HUES64 (cell line): ENCODE results near the gene FABP7.

Experiments
- H3K27ac ChIP-seq: 2 replicates; pipeline ENCODE4 v1.7.0; 2013; ENCODE audit warnings: low read depth, low read length, inconsistent platforms
- H3K27me3 ChIP-seq: 2 replicates; pipeline ENCODE4 v1.6.1; 2013; ENCODE audit warnings: mild to moderate bottlenecking, low read length; ENCODE audit not compliant: insufficient read depth
- H3K36me3 ChIP-seq: 2 replicates; pipeline ENCODE4 v1.6.1; 2013; ENCODE audit warnings: mild to moderate bottlenecking, low read length; ENCODE audit not compliant: insufficient read depth
- H3K4me1 ChIP-seq: 2 replicates; pipeline ENCODE4 v1.6.1; 2013; ENCODE audit warnings: mild to moderate bottlenecking, low read length, moderate library complexity; ENCODE audit not compliant: insufficient read depth
- H3K4me3 ChIP-seq: 2 replicates; pipeline ENCODE4 v1.5.1; 2013; ENCODE audit warnings: mild to moderate bottlenecking, low read length, moderate library complexity
- H3K9ac ChIP-seq: 2 replicates; pipeline ENCODE4 v1.6.1; 2013; ENCODE audit warnings: mild to moderate bottlenecking, low read depth, low read length
- H3K9me3 ChIP-seq: 2 replicates; pipeline ENCODE4 v1.6.1; 2013; ENCODE audit warnings: low read depth, low read length; ENCODE audit not compliant: insufficient read depth
- WGBS: fragments of 150-250, 120-280 bp; methylation state at CpG from one replicate; pipeline ENCODE4 v1.1.7; 2013; ENCODE audit warnings: missing lambda C conversion rate; 5-methylcytosine and 5-hydroxymethylcytosine counted together

Gene FABP7

GRCh38 chr6:122809691-122810090, 30.2 kb downstream of the FABP7 start:
- H3K27me3 ChIP-seq = no peaks in the 10 kb centered on the region
- WGBS = 87% methylated on average over 1 of the region's 2 CpGs
- H3K27ac ChIP-seq = no peak overlapping the region
- H3K4me3 ChIP-seq = no peak overlapping the region
- H3K4me1 ChIP-seq = no peaks in the 10 kb centered on the region
- no peak overlapping the region for H3K9ac ChIP-seq
- no peaks in the 10 kb centered on the region for H3K36me3 ChIP-seq
- no peaks in the 10 kb centered on the region for H3K9me3 ChIP-seq

- Histone ChIP-seq H3K36me3 (no peaks in the 10 kb centered on the region), H3K27me3 (no peaks in the 10 kb centered on the region), H3K9ac (no peak overlapping the region), H3K4me3 (no peak overlapping the region), H3K9me3 (no peaks in the 10 kb centered on the region), H3K27ac (no peak overlapping the region), H3K4me1 (no peaks in the 10 kb centered on the region)
- 85% methylated on average over 1 of the region's 1 CpG for WGBS
These were observed 30.7 kb downstream of the FABP7 start for GRCh38 chr6:122810189-122810588.

- WGBS = 70% methylated on average over 2 of the region's 2 CpGs
- no peak overlapping the region for H3K9ac ChIP-seq
- no peak overlapping the region for H3K4me3 ChIP-seq
- no peaks in the 10 kb centered on the region for H3K9me3 ChIP-seq
- H3K4me1 ChIP-seq = peaks cover 10% of the 10 kb centered on the region
- no peaks in the 10 kb centered on the region for H3K27me3 ChIP-seq
- H3K36me3 ChIP-seq = no peaks in the 10 kb centered on the region
- no peak overlapping the region for H3K27ac ChIP-seq
These were observed 37.8 kb downstream of the FABP7 start for GRCh38 chr6:122817358-122817757.

GRCh38 chr6:122817766-122818165, 38.2 kb downstream of the FABP7 start:
- WGBS = 80% methylated on average over 4 of the region's 4 CpGs
- Histone ChIP-seq H3K27ac (no peak overlapping the region), H3K4me3 (no peak overlapping the region)

GRCh38 chr6:122818866-122819265, 39.4 kb downstream of the FABP7 start:
- Histone ChIP-seq H3K4me3 (no peak overlapping the region), H3K9ac (no peak overlapping the region), H3K4me1 (peaks cover 10% of the 10 kb centered on the region), H3K27me3 (no peaks in the 10 kb centered on the region), H3K36me3 (no peaks in the 10 kb centered on the region), H3K9me3 (no peaks in the 10 kb centered on the region), H3K27ac (no peak overlapping the region)
- 71% methylated on average over 2 of the region's 2 CpGs for WGBS

More at GRCh38 chr6:122817766-122818165, 38.2 kb downstream of the FABP7 start:
- Histone ChIP-seq H3K9ac (no peak overlapping the region), H3K36me3 (no peaks in the 10 kb centered on the region), H3K9me3 (no peaks in the 10 kb centered on the region), H3K27me3 (no peaks in the 10 kb centered on the region), H3K4me1 (peaks cover 10% of the 10 kb centered on the region)

GRCh38 chr6:122821095-122821494, 41.6 kb downstream of the FABP7 start:
- no peak overlapping the region for H3K4me3 ChIP-seq
- 100% methylated on average over 1 of the region's 2 CpGs for WGBS

GRCh38 chr6:122825163-122825562, 45.6 kb downstream of the FABP7 start:
- 91% methylated on average over 5 of the region's 5 CpGs for WGBS

More at GRCh38 chr6:122821095-122821494, 41.6 kb downstream of the FABP7 start:
- H3K4me1 ChIP-seq = peaks cover 10% of the 10 kb centered on the region
- H3K9ac ChIP-seq = no peak overlapping the region
- H3K9me3 ChIP-seq = no peaks in the 10 kb centered on the region
- no peaks in the 10 kb centered on the region for H3K27me3 ChIP-seq
- no peaks in the 10 kb centered on the region for H3K36me3 ChIP-seq
- no peak overlapping the region for H3K27ac ChIP-seq

GRCh38 chr6:122829456-122829855, 49.9 kb downstream of the FABP7 start:
- no peak overlapping the region for H3K27ac ChIP-seq
- H3K4me3 ChIP-seq = no peak overlapping the region
- no CpG with 5 or more reads among the region's 1 CpG for WGBS

More at GRCh38 chr6:122825163-122825562, 45.6 kb downstream of the FABP7 start:
- no peaks in the 10 kb centered on the region for H3K27me3 ChIP-seq
- H3K4me1 ChIP-seq = peaks cover 24% of the 10 kb centered on the region
- no peaks in the 10 kb centered on the region for H3K36me3 ChIP-seq
- no peak overlapping the region for H3K9ac ChIP-seq
- H3K27ac ChIP-seq = no peak overlapping the region
- H3K9me3 ChIP-seq = no peaks in the 10 kb centered on the region
- no peak overlapping the region for H3K4me3 ChIP-seq

GRCh38 chr6:122831511-122831910, 52.0 kb downstream of the FABP7 start:
- no peaks in the 10 kb centered on the region for H3K36me3 ChIP-seq
- H3K4me3 ChIP-seq = no peak overlapping the region
- H3K27me3 ChIP-seq = no peaks in the 10 kb centered on the region
- no peaks in the 10 kb centered on the region for H3K9me3 ChIP-seq
- H3K27ac ChIP-seq = no peak overlapping the region
- no peak overlapping the region for H3K9ac ChIP-seq
- 91% methylated on average over 1 of the region's 1 CpG for WGBS
- H3K4me1 ChIP-seq = peaks cover 34% of the 10 kb centered on the region

More at GRCh38 chr6:122829456-122829855, 49.9 kb downstream of the FABP7 start:
- no peaks in the 10 kb centered on the region for H3K9me3 ChIP-seq
- H3K36me3 ChIP-seq = no peaks in the 10 kb centered on the region
- no peaks in the 10 kb centered on the region for H3K27me3 ChIP-seq
- H3K4me1 ChIP-seq = peaks cover 34% of the 10 kb centered on the region
- no peak overlapping the region for H3K9ac ChIP-seq

GRCh38 chr6:122832459-122832858, 52.9 kb downstream of the FABP7 start:
- Histone ChIP-seq H3K9ac (no peak overlapping the region), H3K27me3 (no peaks in the 10 kb centered on the region), H3K4me1 (peaks cover 34% of the 10 kb centered on the region), H3K27ac (no peak overlapping the region), H3K9me3 (no peaks in the 10 kb centered on the region), H3K36me3 (no peaks in the 10 kb centered on the region), H3K4me3 (no peak overlapping the region)
- 89% methylated on average over 2 of the region's 3 CpGs for WGBS

GRCh38 chr6:122833021-122833491, 53.5 kb downstream of the FABP7 start:
- H3K4me1 ChIP-seq = peaks cover 34% of the 10 kb centered on the region
- no peak overlapping the region for H3K4me3 ChIP-seq
- no peaks in the 10 kb centered on the region for H3K36me3 ChIP-seq
- no peak overlapping the region for H3K9ac ChIP-seq
- WGBS = 90% methylated on average over 7 of the region's 7 CpGs
- no peaks in the 10 kb centered on the region for H3K9me3 ChIP-seq
- H3K27me3 ChIP-seq = no peaks in the 10 kb centered on the region
- H3K27ac ChIP-seq = no peak overlapping the region
